IMR-90 (cell line): ENCODE results near the gene MCF2L2. TPM values are rescaled to one million over a fixed set of nuclear protein-coding genes. Genes with fewer than 3 reads are reported as not detected.
A peak's percentile ranks its signal among the peaks of the same experiment; 100 is the strongest.

Experiments used
- ATAC-seq: fragments of 200-7000 bp; cut with Tn5 transposase; 2 replicates; pipeline ENCODE4 v1.9.1; 2020; ENCODE audit warnings: low read depth, mild to moderate bottlenecking, moderate library complexity
- BruUV-seq: library from RNA; stranded (reverse); fragments of 400-500 nt; replicated peaks from 2 replicates; lab custom pipeline; 2021; lab: Mats Ljungman, UMichigan
- CTCF ChIA-PET: fragments of 300-600 bp; formaldehyde crosslinking; extraction: SDS; loops from one replicate; lab custom pipeline; 2021; ENCODE audit warnings: antibody characterized with exemption; lab: Yijun Ruan, JAX
- POLR2A ChIA-PET: fragments of 300-600 bp; sonication (Branson Sonifier 250); formaldehyde crosslinking; loops from one replicate; lab custom pipeline; 2022; ENCODE audit warnings: antibody characterized with exemption; ENCODE audit not compliant: unreplicated experiment; lab: Charles Lee
- DNase-seq: peaks from one replicate; pipeline ENCODE4 v3.0.0; 2013
- H2AFZ ChIP-seq: replicated peaks from 2 replicates; pipeline ENCODE3; 2013; ENCODE audit warnings: low read length, mild to moderate bottlenecking; ENCODE audit not compliant: poor library complexity
- H2AK5ac ChIP-seq: 2 replicates; pipeline ENCODE4 v1.6.1; 2013; ENCODE audit warnings: low read depth, low read length, inconsistent platforms
- H2AK9ac ChIP-seq: replicated peaks from 2 replicates; pipeline ENCODE3; 2013; ENCODE audit warnings: mild to moderate bottlenecking, low read depth, low read length, moderate library complexity; ENCODE audit not compliant: poor library complexity
- H2BK120ac ChIP-seq: 2 replicates; pipeline ENCODE4 v1.6.1; 2013; ENCODE audit warnings: low read depth, low read length, inconsistent platforms
- H2BK15ac ChIP-seq: 3 replicates; pipeline ENCODE4 v1.6.1; 2013; ENCODE audit warnings: low read depth, low read length, inconsistent platforms
- H2BK20ac ChIP-seq: 2 replicates; pipeline ENCODE4 v1.6.1; 2013; ENCODE audit warnings: low read depth, mild to moderate bottlenecking, inconsistent platforms, low read length, moderate library complexity
- H2BK5ac ChIP-seq: 2 replicates; pipeline ENCODE4 v1.6.1; 2013; ENCODE audit warnings: mild to moderate bottlenecking, low read depth, low read length, inconsistent platforms; ENCODE audit not compliant: poor library complexity, severe bottlenecking
- H3K14ac ChIP-seq: replicated peaks from 2 replicates; pipeline ENCODE4 v1.6.1; 2013; ENCODE audit warnings: low read depth, low read length, inconsistent platforms
- H3K18ac ChIP-seq: 2 replicates; pipeline ENCODE4 v1.6.1; 2013; ENCODE audit warnings: low read depth, low read length, control low read depth
- H3K23ac ChIP-seq: 2 replicates; pipeline ENCODE4 v1.6.1; 2013; ENCODE audit warnings: low read depth, low read length, inconsistent platforms
- H3K27ac ChIP-seq: 2 replicates; pipeline ENCODE4 v1.5.1; 2013; ENCODE audit warnings: mild to moderate bottlenecking, control low read depth, low read length; ENCODE audit not compliant: insufficient read depth
- H3K27me3 ChIP-seq: 2 replicates; pipeline ENCODE4 v1.6.1; 2013; ENCODE audit warnings: low read length; ENCODE audit not compliant: control insufficient read depth, insufficient read depth
- H3K36me3 ChIP-seq: 2 replicates; pipeline ENCODE4 v1.6.1; 2013; ENCODE audit warnings: low read length, mixed read lengths; ENCODE audit not compliant: control insufficient read depth, insufficient read depth
- H3K4ac ChIP-seq: 2 replicates; pipeline ENCODE4 v1.6.1; 2013; ENCODE audit warnings: low read depth, low read length, inconsistent platforms
- H3K4me1 ChIP-seq: 2 replicates; pipeline ENCODE4 v1.6.1; 2013; ENCODE audit warnings: low read length, mixed read lengths; ENCODE audit not compliant: control insufficient read depth, insufficient read depth
- H3K4me2 ChIP-seq: 2 replicates; pipeline ENCODE4 v1.6.1; 2013; ENCODE audit warnings: low read depth, mild to moderate bottlenecking, control low read depth, low read length, moderate library complexity
- H3K4me3 ChIP-seq: 2 replicates; pipeline ENCODE4 v1.5.1; 2013; ENCODE audit warnings: low read depth, mild to moderate bottlenecking, control low read depth, low read length, moderate library complexity; ENCODE audit not compliant: insufficient read depth
- H3K56ac ChIP-seq: 2 replicates; pipeline ENCODE4 v1.6.1; 2013; ENCODE audit warnings: low read length, inconsistent platforms; ENCODE audit not compliant: insufficient read depth; ENCODE audit errors: extremely low read depth
- H3K79me1 ChIP-seq, 2 experiments: 2 replicates each; pipeline ENCODE4 v1.6.1; 2013; ENCODE audit warnings: low read length in 2 of 2, inconsistent platforms in 1 of 2, low read depth in 1 of 2
- H3K9ac ChIP-seq: 2 replicates; pipeline ENCODE4 v1.6.1; 2013; ENCODE audit warnings: low read depth, low read length, control low read depth
- H3K9me1 ChIP-seq: 2 replicates; pipeline ENCODE4 v1.6.1; 2013; ENCODE audit warnings: low read length, inconsistent platforms; ENCODE audit not compliant: insufficient read depth
- H3K9me3 ChIP-seq: 2 replicates; pipeline ENCODE4 v1.6.1; 2013; ENCODE audit warnings: low read length; ENCODE audit not compliant: control insufficient read depth, insufficient read depth
- H4K20me1 ChIP-seq: 2 replicates; pipeline ENCODE4 v1.6.1; 2013; ENCODE audit warnings: low read length, inconsistent platforms; ENCODE audit not compliant: insufficient read depth
- H4K5ac ChIP-seq: 2 replicates; pipeline ENCODE4 v1.6.1; 2013; ENCODE audit warnings: mild to moderate bottlenecking, low read depth, low read length, control low read depth
- H4K8ac ChIP-seq, 2 experiments: 2 replicates each; pipeline ENCODE4 v1.6.1; 2013; ENCODE audit warnings: low read depth in 2 of 2, low read length in 2 of 2, control low read depth in 1 of 2, inconsistent platforms in 1 of 2
- H4K91ac ChIP-seq: 2 replicates; pipeline ENCODE4 v1.6.1; 2013; ENCODE audit warnings: low read depth, low read length, inconsistent platforms; ENCODE audit not compliant: insufficient read depth
- NFE2L2 ChIP-seq: fragments of 150-350 bp; IDR thresholded peaks from 2 replicates; pipeline ENCODE4 v1.6.1; 2016; ENCODE audit warnings: low read depth, mild to moderate bottlenecking, low read length
- WGBS, 2 experiments: methylation state at CpG; one replicate each; pipeline versions ENCODE4 v1.1.5 to v1.1.7; 2013; ENCODE audit warnings: missing lambda C conversion rate in 2 of 2; ENCODE audit not compliant: insufficient read length in 1 of 2; ENCODE audit errors: extremely low coverage in 2 of 2; 5-methylcytosine and 5-hydroxymethylcytosine counted together
- dilution Hi-C: fragments of 300-500 bp; cut with HindIII; formaldehyde crosslinking; loops from one replicate; pipeline ENCODE4 v1.14.3; 2018; ENCODE audit warnings: low sequenced_read_pairs; ENCODE audit not compliant: unreplicated experiment
- in situ Hi-C: fragments of 300-500 bp; cut with MboI; formaldehyde crosslinking; loops from 3 replicates; pipeline ENCODE4 v1.14.3; 2019; ENCODE audit warnings: low sequenced_read_pairs, inconsistent platforms, mixed read lengths
- intact Hi-C: fragments of 100-400 bp; cut with micrococcal nuclease; formaldehyde crosslinking; loops from 2 replicates; pipeline ENCODE4 v1.10.0; 2022
- polyA plus RNA-seq, 3 experiments: library from polyadenylated mRNA; depleted of rRNA; stranded (reverse); fragments of >200 nt; gene quantifications; 2 replicates each; pipeline ENCODE4 v1.2.3, GENCODE V29; 2012; ENCODE audit warnings: low replicate concordance in 1 of 3
- total RNA-seq: library from RNA; depleted of rRNA; stranded (reverse); fragments of >200 nt; gene quantifications from 2 replicates; pipeline ENCODE4 v1.2.3, GENCODE V29; 2012

The MCF2L2 gene
- total and polyA plus RNA-seq, 2 of the 4 experiments (the other 2 are of a cell fraction), result under 0.01 TPM; not detected in 1

- Histone ChIP-seq H2AFZ (no peak overlapping the region), H3K4me3 (no peak overlapping the region), H4K91ac (no peak overlapping the region), H4K5ac (no peak overlapping the region), H2BK5ac (no peak overlapping the region), H2AK9ac (no peak overlapping the region), H3K4me1 (peaks cover 2% of the 10 kb centered on the region; the same call in 1 of the 2 replicates), H3K9me3 (no peaks in the 10 kb centered on the region), H2BK20ac (no peak overlapping the region), H4K8ac (no peak overlapping the region), H3K27me3 (no peaks in the 10 kb centered on the region), H2AK5ac (no peak overlapping the region), H3K4ac (no peak overlapping the region), H3K18ac (no peak overlapping the region), H3K14ac (no peak overlapping the region), H3K36me3 (peaks cover 3% of the 10 kb centered on the region), H3K9me1 (no peaks in the 10 kb centered on the region), H3K79me1 (peaks cover 0 to 3% of the 10 kb centered on the region in 2 experiments; a peak in 1 of 4 replicates), H3K9ac (peak overlapping the region; percentile 40; the same call in 1 of the 2 replicates), H3K56ac (no peak overlapping the region), H3K23ac (no peak overlapping the region), H3K4me2 (peak overlapping the region; percentile 67; the same call in 1 of the 2 replicates), H3K27ac (no peak overlapping the region), H2BK15ac (no peak overlapping the region), H2BK120ac (no peak overlapping the region), H4K20me1 (no peaks in the 10 kb centered on the region)
- BruUV-seq, result no TSS peak
- ChIA-PET POLR2A (no interaction called here), CTCF (interaction anchor here (0.6 kb wide), 1 partner anchor 970 kb away, joined by 4 read pairs; no protein-coding TSS in a partner anchor)
- ATAC-seq (no peak), DNase-seq (peak; percentile 9)
- intact Hi-C loops, result no loop called here
- dilution Hi-C loops, result no loop called here
- no peak for TF ChIP-seq NFE2L2
- 40% methylated on average over 1 of the region's 1 CpG; no CpG with 5 or more reads in 1 of the 2 experiments for WGBS, 2 experiments
- in situ Hi-C loops, result loop anchor here (25.0 kb wide), 1 partner anchor 813 kb away; the partner anchor contains the start of gene CAMK2N2
Measured at GRCh38 chr3:183449791-183450190, 21.4 kb upstream of the MCF2L2 start.
